Posterior cingulate gyrus (tissue), 11 donors: Measurements from ENCODE around the gene CCDC57.

Source experiments
- DNase-seq, 10 donors: peaks; one replicate each; pipeline versions ENCODE4 v3.0.0 to v3.0.0-alpha.2; 2020 to 2021; ENCODE audit warnings: mixed read lengths in 3 of 10
- intact Hi-C: fragments of 100-400 bp; cut with DNase I; formaldehyde crosslinking; loops from one replicate; pipeline ENCODE4 v1.15.1; 2023

The CCDC57 gene

GRCh38 chr17:82101767-82102679 is 110.6 kb downstream of the CCDC57 start:
- peak in 1 of 10 donors; percentile 81 for DNase-seq
- intact Hi-C loops = no loop called here

- no peak for DNase-seq
- intact Hi-C loops = no loop called here
Measured at GRCh38 chr17:82101301-82101715, 111.3 kb downstream of the CCDC57 start.

GRCh38 chr17:82100502-82101298 is 111.9 kb downstream of the CCDC57 start:
- DNase-seq = no peak
- intact Hi-C loops = no loop called here

GRCh38 chr17:82098939-82099763 is 113.5 kb downstream of the CCDC57 start:
- intact Hi-C loops = loop anchor here (5.0 kb wide), 3 partner anchors 42 to 67 kb away; partner anchors contain the start of gene RAC3
- DNase-seq = peak in 2 of 10 donors; percentile 77 to 91

- intact Hi-C loops = loop anchor here (5.0 kb wide), 3 partner anchors 41 to 66 kb away; partner anchors contain the start of gene RAC3
- peak; percentile 92 to 99 (median 94) for DNase-seq
Measured at GRCh38 chr17:82098169-82098938, 114.3 kb downstream of the CCDC57 start, which contains the start of gene FASN. Gene FASN, minus strand, starts transcription at chr17:82098236. Its CDS starts 1,791 bp downstream, at chr17:82096445.

GRCh38 chr17:82097919-82098168 is 114.8 kb downstream of the CCDC57 start:
- DNase-seq = no peak

GRCh38 chr17:82097184-82097918 is 115.3 kb downstream of the CCDC57 start:
- DNase-seq = peak in 1 of 10 donors; percentile 38
- intact Hi-C loops = loop anchor here (5.0 kb wide), 3 partner anchors 40 to 65 kb away; partner anchors contain the start of gene RAC3

More at GRCh38 chr17:82097919-82098168, 114.8 kb downstream of the CCDC57 start:
- intact Hi-C loops = loop anchor here (5.0 kb wide), 3 partner anchors 41 to 66 kb away; partner anchors contain the start of gene RAC3

GRCh38 chr17:82096709-82097183 is 115.9 kb downstream of the CCDC57 start:
- intact Hi-C loops = loop anchor here (5.0 kb wide), 3 partner anchors 39 to 64 kb away; partner anchors contain the start of gene RAC3
- DNase-seq = no peak

- intact Hi-C loops = loop anchor here (5.0 kb wide), 3 partner anchors 39 to 64 kb away; partner anchors contain the start of gene RAC3
- DNase-seq = no peak
Measured at GRCh38 chr17:82095777-82096708, 116.6 kb downstream of the CCDC57 start.

- no peak for DNase-seq
Measured at GRCh38 chr17:82094931-82095776, 117.5 kb downstream of the CCDC57 start.

GRCh38 chr17:82092995-82093751 is 119.5 kb downstream of the CCDC57 start:
- peak in 1 of 10 donors; percentile 71 for DNase-seq
- intact Hi-C loops = no loop called here

More at GRCh38 chr17:82094931-82095776, 117.5 kb downstream of the CCDC57 start:
- intact Hi-C loops = loop anchor here (5.0 kb wide), 3 partner anchors 38 to 63 kb away; partner anchors contain the start of gene RAC3

- peak in 1 of 10 donors; percentile 70 for DNase-seq
- intact Hi-C loops = no loop called here
Measured at GRCh38 chr17:82092628-82092994, 120.0 kb downstream of the CCDC57 start.

GRCh38 chr17:82092094-82092586 is 120.5 kb downstream of the CCDC57 start:
- DNase-seq = peak in 1 of 10 donors; percentile 68
- intact Hi-C loops = no loop called here

- DNase-seq = peak in 1 of 10 donors; percentile 79
- intact Hi-C loops = no loop called here
Measured at GRCh38 chr17:82091264-82092066, 121.2 kb downstream of the CCDC57 start.
